Dedifferentiated amniotic fluid mesenchymal stem cell (primary cell): Measurements from ENCODE around the gene CRB1.

Experiments used
- DNase-seq: peaks from one replicate; pipeline ENCODE4 v3.0.0-alpha.2; 2016; ENCODE audit errors: extremely low spot score

CRB1 gene

DNA sequence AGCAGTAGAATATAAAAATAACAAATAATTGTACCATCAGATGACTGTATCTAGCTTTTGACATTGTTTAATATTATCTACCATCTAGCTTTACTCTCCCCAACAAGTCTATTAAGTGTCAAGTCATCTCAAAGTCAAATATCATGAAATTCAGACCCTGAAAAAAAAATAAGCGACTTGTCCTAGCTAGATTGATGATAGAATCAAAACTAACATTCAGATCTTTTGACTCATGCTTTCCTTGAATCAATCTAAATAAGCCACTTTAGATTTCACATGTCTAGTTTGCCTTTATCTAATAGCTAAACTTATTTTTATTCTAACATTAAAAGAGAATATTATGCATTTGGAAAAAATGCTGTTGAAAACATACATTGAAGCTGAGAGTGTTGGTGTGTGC, 35.4 kb downstream of the CRB1 start:
- DNase-seq: no peak

DNA sequence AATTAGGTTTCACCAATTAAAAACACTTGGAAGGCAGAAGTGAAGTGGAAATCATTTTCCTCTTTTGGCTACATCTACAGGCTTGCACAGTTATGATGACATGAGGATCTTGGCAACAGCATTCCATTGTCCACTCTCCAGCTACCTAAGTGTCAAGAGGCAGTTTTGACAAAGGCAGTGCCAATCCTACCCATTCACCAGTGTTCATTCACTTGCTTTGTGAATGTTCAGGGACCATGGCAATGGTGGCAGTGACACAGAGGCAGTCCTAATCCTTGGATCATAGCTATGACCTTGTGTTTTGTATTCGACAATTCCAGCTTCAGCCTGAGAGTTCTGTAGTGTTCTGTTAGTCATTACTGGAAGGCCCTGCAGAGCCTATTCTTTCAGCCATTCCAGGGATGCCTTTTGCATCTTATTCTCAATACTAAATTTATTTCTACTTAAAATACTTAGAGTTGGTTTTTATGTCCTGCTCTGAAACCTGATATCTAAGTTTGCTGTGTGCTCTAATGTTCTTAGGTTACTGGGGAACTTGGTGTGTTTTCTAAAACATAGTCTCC, 36.7 kb downstream of the CRB1 start:
- DNase-seq: no peak

DNA sequence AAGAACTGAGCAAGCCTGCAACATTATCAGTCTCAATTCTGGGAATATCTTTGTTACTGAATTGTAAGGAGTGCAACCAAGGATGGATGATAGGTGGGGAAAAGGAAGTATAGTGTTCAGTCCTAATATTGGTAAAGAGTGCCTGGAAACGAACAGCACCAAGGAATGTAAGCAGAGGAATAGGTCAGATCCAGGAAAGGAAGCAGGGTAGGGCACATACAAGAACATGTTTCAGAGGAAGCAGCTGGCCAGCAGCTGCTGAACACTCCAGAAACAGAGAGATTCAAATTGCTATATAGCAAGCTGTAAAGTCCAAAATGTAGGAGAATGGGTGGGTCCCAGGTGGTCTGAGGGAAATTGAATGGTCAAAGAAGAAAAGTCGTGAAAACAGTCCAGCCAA, 37.9 kb downstream of the CRB1 start:
- DNase-seq: no peak

DNA sequence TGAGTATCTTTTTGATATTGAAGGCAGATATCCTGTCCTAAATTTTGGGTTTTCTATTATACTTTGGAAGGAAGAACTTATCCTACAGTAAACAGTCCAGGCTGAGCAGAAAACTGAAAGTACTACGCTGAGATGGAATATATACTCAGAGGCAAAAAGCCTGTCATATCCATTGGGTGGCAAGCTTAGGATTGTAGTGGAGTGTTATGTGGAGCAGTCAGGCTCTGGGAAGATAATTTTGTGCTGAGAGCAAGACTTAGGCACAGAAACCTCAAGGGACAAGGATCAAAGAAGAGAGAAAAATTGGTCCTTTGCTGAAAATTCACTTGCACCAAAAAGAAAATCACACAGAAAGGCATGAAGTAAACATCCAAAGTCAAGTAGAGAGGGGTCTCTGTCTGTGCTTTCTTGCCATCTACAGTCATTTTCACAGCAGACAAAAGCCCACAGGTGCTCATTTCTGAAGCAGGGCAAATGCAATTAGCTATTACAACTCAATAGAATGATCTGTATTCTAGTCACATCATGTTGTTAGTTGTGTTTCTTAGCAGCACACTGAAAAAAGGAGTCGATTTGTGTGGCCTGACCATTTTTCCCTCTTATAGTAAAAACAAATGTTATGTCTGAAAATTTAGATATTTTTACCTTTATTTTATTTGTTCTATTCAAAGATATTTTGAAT, 38.5 kb downstream of the CRB1 start:
- DNase-seq: no peak

DNA sequence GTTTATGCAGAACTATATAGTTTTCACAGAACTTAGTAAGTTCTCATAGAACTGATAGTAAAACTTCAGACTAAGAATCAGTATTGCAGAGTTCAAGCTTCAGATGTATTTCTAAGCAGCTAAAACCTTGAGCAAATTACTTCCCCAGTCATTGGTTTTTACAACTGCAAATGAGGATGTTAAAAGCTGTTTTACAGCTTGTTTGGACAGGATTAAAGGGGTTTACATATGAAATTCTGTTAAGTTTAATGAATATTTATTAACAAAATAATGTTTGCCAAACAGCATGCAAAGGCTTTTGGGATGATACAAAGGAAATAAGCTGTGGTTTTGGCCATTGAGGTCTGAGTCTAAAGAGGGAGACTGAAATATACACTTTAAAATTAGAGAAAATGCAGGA, 39.1 kb downstream of the CRB1 start:
- DNase-seq: no peak

DNA sequence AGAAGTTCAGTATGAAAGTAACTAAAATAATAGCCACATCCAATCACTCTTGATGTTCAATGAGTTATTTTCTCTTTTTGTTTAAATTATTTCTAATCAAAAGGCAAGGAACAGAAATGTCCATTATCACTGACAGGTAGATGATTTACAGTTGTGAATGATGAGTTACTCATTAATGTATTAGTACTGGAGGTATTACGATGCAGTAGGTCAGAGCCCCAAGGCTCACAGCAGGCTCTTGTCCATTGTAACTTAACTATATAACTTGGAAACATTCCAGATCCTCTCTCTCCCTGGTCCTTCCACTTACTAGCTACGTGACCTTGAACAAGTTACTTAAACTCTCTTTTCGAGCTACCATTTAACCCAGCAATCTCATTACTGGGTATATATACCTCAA, 39.5 kb downstream of the CRB1 start:
- no peak for DNase-seq

DNA sequence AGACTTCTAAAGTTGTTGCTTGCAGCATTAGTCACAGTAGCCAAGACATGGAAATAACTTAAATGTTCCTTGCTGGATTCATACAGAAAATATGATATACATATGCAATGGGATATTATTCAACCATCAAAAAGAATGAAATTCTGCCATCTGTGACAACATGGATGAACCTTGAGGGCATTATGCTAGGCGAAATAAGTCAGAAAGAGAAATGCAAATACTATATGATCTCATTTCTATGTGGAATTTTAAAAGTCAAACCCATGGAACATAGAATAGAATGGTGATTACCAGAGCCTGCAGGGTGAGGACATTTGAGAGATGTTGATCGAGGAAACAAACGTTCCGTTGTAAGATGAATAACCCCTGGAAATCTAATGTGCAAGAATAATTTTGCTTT, 43.0 kb downstream of the CRB1 start:
- no peak for DNase-seq

DNA sequence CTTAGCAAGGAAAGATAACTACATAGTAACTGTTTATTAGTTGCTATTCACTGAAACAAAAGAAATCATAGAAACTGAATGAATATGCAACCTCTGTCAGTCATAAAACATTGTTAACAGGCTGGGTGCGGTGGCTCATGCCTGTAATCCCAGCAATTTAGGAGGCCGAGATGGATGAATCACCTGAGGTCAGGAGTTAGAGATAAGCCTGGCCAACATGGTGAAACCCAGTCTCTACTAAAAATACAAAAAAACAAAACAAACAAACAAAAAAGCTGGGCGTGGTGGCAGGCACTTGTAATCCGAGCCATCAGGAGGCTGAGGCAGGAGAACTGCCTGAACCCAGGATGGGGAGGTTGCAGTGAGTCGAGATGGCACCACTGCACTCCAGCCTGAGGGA, 44.1 kb downstream of the CRB1 start:
- no peak for DNase-seq

DNA sequence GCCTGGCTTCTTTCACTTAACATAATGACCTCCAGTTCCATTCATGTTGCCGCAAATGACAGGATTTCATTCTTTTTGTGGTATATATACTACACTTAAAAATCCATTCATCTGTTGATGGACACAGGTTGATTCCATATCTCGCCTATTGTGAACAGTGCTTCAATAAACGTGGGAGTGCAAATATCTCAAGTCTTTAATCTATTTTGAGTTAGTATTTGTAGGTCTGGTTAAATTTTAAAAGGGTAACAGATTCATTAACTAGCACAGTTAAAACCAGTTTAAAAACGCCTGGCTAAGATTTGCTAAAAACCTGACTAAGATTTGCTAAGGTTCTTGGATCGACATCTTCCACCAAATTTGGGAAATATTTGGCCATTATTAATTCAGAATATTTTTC, 45.7 kb downstream of the CRB1 start:
- no peak for DNase-seq

DNA sequence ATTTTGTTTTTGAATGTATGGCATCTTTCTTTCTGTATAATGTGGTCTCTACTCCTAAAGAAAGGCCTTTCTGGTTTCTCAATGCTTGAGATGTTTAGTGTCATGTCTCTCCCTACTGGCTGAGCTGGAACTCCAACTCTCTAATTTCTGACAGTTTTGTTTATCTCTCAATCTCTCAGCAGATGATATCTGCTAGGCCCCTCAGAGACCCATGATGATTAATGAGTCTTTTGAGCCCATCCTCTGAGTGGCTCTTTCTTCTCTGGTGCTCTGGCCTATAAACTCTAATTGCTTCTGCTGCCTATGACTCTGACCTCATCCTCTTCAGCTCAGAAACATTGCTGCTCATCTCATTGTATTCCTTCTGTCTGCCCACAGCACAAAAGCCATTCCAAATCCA, 46.6 kb downstream of the CRB1 start:
- DNase-seq: no peak

DNA sequence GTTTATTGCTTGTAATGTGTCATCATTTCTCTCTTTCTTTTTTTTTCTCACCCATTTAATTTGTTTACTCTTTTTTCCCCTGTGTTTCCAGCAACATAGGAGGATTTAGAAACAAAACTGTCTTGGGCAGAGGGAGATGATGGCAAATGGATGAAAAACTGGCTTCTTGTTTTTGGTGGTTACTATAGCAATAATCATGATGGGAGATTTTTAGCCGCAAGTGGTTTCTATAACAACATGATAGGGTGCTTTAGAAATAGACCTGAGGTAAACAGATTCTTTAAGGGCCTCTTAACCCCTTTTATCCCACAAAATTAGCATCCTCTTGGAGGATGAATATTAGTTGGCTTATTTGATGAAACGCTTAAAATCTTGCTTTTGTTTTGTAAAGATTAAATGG, 51.6 kb downstream of the CRB1 start:
- no peak for DNase-seq

DNA sequence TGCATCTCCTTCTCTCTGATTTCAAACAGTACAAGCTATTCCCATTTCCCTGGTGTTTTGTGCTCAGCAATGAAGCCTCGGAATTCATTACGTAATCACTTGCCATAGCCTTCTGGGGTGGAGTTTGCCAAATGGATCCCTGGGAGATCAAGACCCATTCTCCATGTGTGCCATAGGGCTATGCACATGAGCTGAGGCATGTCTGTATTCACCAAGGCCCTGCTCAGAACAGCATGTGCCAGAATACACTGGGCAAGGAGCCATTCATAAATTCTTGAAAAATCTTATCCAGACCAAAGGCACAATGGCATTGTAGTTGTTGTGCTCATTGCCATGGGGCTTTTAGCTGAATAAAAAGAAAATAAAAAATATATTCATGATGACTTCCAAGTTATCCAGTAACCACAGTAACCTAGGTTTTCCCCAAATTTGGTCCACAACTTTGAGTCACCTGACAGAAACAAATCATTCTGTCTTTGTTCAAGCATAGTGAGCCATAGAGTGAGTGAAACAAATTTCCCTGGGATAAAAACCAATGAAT, 53.0 kb downstream of the CRB1 start:
- DNase-seq: peak; percentile 54

DNA sequence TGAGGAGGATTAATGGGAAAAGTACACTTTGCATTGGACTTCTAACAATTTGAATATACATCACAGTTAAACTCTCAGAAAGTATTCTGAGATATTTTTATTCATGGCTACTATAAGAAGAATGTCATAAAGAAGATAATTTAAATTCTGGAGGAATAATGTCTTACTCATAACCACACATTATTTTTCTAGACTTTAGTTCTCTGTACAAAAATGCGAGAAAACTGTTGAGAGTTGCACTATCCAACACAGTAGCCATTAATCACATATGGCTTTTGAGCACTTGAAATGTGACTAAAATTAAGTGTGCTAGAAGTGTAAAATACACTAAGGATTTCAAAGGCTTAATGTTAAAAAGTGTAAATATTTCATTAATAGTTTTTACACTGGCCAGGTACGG, 53.8 kb downstream of the CRB1 start:
- no peak for DNase-seq

DNA sequence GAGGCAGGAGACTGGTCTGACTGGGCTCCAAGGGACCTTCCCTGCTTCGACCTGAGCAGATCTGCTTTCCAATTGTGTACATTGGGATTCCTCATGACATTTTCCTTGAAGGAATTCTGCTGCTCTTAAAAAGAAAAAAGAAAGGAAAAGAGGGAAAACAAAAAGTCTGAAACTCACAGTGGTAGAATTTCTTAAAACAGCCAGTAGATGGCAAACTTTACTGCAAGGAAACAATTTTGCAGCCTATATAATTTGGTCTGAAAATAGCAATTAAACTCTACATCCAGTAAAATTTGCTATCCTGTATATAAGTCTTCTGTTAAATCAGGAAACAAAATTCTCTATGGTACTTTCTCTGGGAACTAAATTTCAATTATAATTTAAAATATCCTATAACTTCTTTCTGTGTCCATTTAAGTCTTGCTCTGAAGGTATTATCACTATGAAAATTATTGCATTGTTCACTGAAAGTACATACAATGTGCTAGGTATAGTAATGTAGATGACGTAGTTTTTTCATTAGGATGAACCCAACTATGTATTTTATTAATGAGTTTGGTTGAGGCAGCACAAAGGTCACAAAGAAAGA, 59.8 kb downstream of the CRB1 start:
- DNase-seq: peak; percentile 26

DNA sequence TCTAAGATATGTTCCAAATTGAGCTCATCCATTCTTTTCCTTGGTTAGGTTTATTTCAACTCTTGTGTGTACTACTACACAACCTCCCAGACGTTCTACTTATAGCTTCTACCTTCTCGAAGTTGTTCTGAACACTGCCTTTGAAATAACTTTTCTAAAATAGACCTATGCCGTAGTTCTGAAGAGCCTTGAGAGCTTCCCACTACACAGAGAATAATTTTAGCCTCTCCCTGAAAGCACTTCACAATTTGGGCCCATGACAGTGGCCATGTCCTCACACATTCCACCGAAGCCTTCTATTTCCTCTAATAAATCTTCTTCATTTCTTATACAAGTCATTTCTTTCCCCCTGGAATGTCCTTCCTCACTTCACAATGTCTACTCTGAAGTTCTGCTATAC, 62.2 kb downstream of the CRB1 start:
- DNase-seq: no peak

DNA sequence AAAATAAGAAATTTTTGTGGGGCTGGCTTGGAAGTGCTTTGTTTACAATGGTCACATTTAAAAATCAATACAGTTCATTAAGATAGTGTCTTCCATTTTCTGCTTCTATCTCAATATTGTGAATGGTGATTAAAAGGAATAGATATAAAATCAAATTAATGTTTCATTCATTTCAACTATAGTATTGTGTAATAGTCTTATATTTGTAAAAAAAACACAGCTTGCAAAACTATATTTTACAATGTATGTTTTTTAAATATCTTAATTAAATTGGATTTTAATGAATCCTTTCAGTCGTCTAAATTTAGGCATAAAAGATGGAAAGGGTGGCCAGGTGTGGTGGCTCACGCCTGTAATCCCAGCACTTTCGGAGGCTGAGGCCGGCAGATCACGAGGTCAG, 63.5 kb downstream of the CRB1 start:
- no peak for DNase-seq

DNA sequence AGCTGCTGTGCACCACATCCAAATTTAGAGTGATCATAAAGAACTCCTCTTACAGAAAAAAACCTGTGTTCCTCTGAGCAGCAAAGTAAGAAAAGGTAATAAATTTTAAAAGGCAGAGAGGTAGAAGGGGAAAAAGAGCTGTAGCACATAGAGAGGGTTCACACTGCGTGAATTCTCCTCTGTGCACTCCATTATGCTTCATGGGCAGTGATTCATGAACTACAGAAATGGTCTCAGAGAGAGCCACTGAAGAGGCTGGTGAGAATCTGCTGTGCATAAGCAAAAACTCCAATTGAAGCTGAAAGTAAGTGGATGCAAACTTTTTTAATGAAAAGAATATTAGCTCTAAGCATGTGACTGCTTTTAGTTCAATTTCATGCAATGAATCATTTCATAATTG, 65.0 kb downstream of the CRB1 start:
- DNase-seq: no peak

DNA sequence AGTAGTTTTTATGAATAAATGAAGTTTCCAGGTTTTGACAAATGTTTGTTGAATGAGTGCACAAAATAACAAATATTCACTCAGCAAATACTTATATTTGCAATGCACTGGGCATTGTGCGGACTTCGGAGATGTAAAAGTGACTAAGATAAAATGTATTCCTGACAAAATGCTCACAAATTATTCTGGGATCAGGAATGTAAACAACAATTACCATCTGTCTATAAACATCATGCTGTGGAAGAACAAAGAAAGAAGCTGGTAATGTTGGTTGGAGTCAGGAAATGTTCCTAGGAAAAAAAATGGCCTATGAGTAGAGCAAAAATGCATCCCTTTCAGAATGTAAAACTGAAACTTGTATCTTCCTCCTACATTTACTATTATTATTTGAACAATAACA, 68.5 kb downstream of the CRB1 start:
- DNase-seq: no peak

DNA sequence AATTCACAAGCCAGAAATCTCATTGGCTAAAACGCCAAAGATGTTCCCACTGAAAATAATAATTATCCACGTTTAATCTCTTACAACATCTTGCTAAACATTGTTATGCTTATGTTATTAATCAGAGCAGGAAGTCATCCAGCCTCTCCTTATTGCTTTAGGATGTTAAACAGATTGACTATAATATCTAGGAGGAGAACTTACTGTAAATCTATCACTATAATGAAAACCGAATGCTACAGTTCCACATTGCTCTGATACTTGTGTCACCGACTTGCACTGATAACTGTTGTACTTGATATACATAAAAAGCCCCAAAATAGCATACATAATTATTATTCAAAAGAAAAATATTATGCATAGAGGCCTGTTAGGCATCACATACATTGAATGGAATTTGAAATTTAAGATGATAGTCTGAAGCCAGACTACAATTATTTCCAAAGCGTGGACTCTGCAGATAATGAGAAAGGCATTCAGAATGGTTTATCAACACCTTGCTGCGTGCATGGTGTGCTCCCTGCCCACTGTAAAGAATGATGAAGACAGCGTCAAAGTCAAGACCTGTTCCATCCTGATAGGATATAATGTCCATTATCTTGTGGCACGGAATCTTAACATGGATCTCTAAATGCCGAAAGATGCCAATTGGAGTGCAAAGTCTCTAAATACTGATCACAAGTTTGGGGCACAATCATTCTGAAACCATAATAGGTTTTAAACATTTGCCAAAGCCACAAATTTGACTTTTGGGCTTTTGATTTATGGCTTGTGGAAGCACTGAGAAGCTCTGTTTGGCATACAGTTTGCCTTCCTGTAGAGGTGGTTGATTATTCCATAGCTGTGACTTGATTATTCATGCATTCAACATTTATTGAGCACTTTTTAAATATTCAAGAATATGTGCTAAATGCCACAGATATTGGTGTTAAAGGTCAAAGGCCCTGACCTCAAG, 71.3 kb downstream of the CRB1 start:
- no peak for DNase-seq

DNA sequence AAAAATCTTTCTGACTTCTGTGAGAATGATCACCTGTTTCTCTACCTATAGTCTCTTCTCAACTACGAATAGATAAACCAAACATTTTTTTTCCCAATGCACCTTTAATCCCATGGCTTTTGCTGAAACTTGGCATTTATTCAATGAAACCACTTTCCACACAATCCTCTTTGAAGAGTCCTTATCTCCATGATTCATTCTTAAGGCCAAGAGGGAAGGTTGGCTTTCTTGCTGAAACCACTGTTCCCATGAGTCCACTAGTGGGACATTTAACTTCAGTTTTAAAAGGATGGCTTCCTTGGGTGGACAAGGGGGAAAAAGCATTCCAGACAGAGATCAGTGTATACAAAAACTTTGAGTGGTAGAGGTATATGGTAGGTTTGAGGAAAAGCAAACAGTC, 73.6 kb downstream of the CRB1 start:
- DNase-seq: no peak

DNA sequence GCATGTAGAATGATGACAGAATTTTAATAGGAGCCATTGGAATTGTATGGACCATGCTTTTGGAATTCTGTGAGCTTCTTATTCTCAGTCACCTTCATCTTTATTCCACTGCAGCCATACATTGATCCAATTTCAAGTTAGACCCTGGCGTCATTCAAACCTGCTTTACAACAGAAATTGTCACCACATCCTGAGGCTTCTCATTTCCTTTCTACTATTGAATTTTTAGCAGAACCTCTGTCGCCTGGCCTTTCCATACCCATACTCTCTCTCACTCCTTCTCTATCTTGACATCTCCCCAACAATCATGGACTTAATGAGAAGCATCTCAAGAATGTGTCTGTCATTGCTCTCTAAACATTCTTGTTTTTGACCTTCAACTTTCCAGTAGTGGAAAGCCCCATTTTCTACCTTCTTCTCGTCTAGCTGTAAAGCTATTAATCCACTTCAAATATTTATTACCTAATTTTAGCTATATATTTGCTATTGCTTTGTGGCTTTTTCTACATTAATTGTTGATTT, 74.1 kb downstream of the CRB1 start:
- no peak for DNase-seq

DNA sequence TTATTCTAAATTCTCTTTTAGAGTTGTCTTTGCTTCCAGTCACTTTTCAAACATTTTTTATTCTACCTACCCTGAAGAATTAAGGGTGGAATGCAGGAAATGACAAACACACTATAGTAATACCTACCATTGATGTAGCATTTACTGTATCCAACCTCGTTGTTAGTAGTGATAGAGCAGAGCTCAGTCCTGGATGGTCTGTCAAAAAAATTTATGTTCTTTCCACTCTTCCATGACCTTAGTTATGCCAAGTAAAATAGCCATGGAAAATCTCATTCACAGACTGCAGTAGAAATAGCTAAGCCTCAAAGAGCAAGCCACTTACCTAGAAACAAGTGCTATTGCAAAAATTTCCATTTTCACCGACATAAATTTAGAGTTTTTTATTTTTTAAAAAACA, 74.6 kb downstream of the CRB1 start:
- DNase-seq: no peak
